ELR (cell line): ENCODE data around the gene SLC17A1.

Experiments
- DNase-seq: peaks from one replicate; pipeline ENCODE4 v3.0.0-alpha.2; 2015; ENCODE audit warnings: low read depth

The SLC17A1 gene

DNA sequence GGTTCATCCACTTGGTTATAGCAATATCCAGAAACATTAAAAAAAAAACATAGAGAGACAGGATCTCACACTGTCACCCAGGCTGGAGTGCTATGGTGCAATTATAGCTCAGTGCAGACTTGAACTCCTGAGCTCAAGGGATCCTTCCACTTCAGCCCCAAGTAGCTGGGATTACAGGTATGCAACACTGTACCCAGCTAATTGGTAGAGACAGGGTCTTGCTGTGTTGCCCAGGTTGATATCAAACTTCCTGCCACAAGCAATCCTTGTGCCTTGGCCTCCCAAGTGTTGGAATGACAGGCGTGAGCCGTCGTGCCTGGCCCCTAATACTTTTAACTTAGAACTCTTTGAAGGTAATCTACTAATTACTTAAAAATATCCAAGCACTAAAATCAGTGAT, 818 bp upstream of the SLC17A1 start:
- no peak for DNase-seq

DNA sequence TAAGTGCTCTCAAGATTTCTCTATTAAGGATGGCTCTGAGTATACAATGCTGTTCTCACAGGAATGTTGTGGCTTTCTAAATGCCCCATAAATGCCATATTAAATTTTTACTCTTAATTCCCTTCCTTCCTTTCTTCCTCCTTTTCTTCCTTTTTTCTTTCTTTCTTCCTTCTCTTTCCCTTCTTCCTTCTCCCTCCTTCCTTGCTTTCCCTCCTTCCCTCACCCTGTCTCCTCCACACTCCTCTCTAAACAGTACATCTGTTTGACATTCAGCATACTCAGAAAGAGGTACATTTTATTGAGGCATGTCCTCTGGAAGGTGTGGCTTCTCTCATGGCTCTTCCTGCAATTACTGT, 433 bp upstream of the SLC17A1 start:
- no peak for DNase-seq

DNA sequence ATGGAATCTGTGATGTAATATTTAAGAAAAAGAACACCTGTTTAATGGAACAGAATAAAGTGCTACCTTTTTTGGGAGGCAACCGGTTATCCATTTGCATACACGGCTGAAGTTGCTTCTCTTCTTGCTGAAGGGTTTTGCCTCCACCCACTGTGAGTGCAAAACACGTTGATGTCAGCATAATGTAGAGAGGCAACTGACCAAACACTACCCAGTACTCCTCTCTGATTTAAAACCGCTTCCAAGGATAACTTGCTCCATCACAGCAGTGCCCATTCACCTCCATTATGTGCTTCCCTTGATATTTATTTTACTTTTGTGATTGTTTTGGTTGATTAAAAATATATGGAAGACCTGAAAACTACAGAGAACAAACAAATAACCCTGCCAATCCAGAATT, 1.4 kb downstream of the SLC17A1 start:
- DNase-seq = no peak

GRCh38 chr6:25829375-25829774, 2.5 kb downstream of the SLC17A1 start:
- no peak for DNase-seq

- DNase-seq = no peak
Measured at GRCh38 chr6:25821341-25821740, 10.5 kb downstream of the SLC17A1 start.

GRCh38 chr6:25816252-25816651, 15.6 kb downstream of the SLC17A1 start:
- no peak for DNase-seq

DNA sequence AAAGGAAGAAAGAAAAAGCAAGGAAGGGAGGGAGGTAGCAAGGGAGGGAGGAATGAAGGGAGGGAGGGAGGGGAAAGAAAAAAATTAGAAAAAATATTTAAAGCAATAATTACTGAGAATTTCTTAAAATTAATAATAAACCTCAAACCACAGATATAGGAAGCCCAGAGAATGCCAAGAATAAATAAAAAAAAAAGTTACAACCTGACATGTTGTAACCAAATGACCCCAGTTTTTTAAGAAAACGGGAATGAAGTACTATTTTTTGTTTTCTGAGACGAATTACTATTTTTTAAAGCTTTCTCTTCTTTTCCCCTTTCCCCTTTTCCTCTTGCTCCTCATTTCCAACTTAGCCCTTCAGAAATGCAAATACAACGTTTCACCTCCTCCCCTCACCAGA, 16.7 kb downstream of the SLC17A1 start:
- DNase-seq = no peak

GRCh38 chr6:25804804-25805203, 27.0 kb downstream of the SLC17A1 start:
- DNase-seq = no peak

- no peak for DNase-seq
Measured at GRCh38 chr6:25801436-25801835, 30.4 kb downstream of the SLC17A1 start.

- no peak for DNase-seq
Measured at GRCh38 chr6:25794784-25795183, 37.1 kb downstream of the SLC17A1 start.

DNA sequence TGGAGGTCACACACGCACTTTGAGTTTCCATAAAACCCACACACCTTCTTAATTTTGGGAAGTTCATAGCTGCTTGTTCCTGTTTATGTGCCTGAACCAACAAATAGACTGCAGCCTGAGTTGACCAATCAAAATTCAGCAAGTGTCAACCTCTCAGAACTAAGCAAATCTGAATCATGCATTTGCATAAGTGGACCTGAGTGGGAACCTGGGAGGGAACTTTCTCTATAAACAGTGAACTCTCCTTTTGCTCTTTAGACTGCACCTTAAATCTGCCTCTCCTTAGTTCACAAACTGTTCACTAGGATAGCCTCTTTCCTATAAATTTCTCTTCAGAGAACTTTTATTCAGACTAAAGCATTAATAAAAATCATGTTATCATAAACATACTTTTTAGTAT, 37.9 kb downstream of the SLC17A1 start:
- DNase-seq = no peak

DNA sequence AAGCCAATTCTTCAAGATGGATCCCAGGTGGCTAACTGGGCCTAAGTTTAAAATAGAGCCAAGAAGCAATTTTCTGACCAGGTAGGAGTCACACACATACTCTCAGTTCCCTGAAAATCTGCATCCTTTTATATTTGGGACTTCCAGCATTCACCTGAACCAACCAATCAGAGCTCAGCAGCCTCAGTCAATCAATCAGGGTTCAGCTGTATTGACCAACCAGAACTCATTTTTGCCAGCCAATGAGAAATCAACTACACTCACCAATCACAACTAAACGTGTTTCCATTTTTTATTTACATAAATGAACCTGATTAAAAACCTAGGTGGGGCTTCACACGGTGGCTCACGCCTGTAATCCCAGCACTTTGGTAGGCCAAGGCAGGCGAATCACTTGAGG, 39.8 kb downstream of the SLC17A1 start:
- no peak for DNase-seq

GRCh38 chr6:25789475-25789874, 42.4 kb downstream of the SLC17A1 start:
- DNase-seq = no peak

DNA sequence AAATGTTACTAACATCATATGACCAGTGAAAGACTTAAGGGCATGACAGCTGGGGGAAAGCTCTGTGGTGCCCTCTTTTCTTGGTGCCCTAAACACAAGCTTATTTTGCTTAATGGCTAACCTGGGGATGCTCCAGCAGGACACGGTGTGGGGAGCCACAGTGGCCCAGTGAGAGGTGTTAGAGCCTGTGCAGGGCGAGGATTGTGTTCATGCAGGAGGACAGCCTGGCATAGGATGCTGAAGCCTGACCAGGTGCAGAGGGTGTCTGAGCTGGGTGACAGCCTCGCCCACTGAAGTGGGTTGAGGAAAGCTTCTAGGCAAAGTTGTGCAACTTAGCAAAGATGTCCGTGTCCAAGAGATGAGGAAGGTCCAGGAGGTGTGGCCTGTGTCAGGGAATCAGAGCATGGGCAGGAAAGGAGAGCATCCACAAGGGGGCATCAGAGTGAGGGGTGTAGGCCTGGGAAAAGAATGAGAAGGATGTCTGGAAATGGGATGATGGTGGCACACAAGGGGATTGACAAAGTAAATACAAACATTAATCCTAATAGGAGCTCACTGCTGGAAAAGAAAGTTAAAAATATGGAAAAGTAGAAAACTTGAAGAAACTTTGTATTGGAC, 43.4 kb downstream of the SLC17A1 start:
- DNase-seq = peak; percentile 66

- DNase-seq = no peak
Measured at GRCh38 chr6:25787428-25787827, 44.4 kb downstream of the SLC17A1 start.

DNA sequence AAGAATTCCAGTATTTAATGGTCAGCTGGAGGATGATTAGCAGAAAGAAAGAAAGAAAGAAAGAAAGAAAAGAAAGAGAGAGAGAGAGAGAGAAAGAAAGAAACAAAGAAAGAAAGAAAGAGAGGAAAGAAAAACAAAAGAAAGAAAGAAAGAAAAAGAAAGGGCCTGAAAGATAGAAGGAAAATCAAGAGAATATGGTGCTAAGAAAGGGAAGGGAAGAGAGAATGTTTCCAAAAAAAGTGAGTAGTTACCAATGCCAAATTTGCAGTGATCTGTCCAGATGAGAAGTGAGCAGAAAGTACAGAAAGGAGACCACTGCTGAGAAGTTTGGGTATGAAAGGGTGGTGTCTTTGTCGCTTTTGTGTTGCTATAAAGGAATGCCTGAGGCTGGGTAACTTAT, 50.7 kb downstream of the SLC17A1 start:
- DNase-seq = no peak

- DNase-seq = no peak
Measured at GRCh38 chr6:25777856-25778649, 53.8 kb downstream of the SLC17A1 start.

DNA sequence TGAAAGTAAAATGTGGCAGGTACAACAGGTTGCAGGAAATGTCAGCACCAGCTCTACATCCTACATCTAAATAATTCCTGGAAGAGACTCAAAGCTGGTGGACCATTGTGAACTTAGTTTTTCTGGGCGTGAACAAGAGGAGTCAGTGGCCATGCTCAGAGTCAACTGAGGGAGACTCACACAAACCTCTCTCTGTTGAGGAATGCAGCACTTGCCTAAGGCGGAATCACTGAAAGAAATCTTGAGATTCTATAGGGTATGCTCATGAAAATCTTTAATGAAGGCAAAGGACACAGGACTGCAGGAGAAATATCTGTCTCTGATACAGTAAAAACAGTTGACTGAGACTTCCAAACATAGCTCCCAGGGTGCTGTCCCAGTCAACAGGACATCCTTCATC, 54.8 kb downstream of the SLC17A1 start:
- peak; percentile 40 for DNase-seq

DNA sequence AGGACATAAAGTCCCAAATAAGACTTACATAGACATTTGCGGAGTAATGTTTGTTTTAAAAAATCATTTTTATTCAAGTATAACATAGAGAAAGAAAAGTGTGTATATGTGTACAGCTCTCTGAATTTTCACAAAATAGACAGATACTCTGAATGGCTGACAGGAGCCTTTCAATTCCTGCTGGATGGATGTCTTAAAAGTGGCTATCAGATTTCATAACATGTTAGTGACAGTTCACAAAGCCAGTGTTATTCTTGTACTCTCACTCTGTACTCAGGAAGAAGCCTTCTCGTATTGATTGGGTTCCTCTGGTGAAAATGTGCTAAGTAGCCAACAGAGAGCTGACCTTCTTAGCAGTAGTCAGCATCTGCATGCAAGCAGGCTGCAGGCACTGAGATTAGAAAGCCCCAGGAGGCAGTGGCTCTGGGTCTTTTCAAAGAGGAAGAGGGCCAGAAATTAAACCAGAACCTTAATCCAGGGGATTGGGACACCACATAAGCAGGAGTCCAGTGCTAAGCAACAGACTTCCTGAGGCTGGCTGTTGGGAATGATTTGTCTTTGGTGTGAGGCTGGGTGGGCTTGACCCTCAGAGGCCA, 57.6 kb downstream of the SLC17A1 start:
- DNase-seq = no peak

DNA sequence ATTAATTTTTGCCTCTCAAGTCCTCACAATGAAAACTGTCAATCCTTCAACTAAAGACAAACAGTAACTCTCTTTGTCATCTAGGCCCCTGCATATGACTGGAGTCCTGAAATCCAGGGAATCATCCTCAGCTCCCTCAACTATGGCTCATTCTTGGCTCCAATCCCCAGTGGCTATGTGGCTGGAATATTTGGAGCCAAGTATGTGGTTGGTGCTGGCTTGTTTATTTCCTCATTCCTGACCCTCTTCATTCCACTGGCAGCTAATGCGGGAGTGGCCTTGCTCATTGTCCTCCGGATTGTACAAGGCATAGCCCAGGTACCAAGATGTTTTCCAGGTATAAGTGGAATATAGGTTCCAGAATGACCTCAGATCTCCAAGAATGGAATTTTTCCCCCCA, 61.9 kb downstream of the SLC17A1 start:
- no peak for DNase-seq

DNA sequence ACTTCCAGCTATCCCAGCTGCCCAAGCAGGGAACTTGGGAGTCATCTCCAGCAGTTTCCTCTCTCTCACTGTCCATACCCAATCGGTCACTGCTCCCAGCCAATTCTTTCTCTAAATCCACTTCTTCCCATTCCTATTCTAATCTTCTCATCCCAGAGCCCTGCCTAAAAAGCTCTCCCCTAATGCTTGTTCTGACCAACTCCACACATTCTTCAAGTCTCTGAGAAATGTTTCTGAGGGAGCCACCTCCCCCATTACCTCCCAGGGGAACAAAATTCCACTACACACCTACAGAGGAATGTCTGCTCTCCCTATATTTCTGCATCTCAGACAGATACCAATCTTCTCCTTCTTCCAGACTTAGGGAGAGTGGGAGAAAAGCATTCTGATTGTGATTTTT, 63.3 kb downstream of the SLC17A1 start:
- no peak for DNase-seq

DNA sequence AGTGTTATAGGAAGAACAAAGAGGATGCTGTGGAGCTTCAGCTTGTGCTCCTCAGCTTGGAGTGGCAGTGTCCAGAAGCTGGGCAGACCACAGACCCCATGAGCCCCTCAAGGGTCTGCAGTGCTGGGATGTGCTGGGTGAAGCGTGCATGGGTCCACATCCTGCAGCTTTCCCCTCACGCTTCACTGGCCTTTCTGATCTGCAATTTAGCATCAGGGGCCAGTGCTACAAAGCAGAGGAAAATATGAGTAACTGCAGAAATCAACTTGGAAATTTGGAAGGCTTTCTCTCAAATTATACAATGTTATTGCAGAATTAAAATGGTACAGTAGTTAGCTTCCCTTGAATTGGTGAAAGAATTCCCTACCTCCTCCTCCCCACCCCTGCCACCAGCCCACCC, 67.2 kb downstream of the SLC17A1 start:
- DNase-seq = no peak

DNA sequence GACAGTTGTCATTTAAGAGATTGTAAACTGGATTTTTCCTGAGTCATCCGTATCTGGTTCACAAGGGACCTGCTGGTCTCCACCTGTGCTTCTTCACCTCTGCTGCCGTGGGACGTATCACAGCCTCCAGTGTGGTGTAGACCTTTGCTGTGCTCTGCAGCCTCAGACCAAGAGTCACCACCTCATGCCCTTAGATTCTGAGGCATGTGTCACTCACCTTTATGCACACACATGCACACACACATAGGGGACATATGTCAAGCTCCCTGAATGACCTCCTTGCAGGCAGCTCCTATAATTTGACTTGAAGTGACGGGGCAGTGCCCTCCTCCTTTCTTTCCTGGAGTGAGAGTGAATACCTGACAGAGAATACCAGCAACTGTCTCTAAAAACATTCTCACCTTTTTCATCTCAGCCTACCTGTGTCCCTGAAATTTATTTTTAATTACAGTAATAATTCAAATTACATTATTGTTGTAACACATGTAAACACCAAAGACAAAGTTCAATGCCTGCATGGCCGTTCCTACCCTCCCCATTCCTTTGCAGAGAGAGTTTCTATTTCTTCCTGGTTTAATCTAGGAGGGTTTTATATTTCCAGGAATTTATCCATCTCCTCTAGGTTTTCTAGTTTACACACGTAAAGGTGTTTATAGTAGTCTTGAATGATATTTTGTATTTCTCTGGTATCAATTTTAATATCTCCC, 73.8 kb downstream of the SLC17A1 start:
- DNase-seq = no peak
